ENCODE results near the gene ATP8B4. TPM values are rescaled to one million over a fixed set of nuclear protein-coding genes. Genes with fewer than 3 reads are reported as not detected.
A peak's percentile ranks its signal among the peaks of the same experiment; 100 is the strongest.

The ATP8B4 gene
- total and polyA plus RNA-seq, 3 experiments from 2014 or later, result 0.23 to 8.9 (median 8.5) TPM

DNA sequence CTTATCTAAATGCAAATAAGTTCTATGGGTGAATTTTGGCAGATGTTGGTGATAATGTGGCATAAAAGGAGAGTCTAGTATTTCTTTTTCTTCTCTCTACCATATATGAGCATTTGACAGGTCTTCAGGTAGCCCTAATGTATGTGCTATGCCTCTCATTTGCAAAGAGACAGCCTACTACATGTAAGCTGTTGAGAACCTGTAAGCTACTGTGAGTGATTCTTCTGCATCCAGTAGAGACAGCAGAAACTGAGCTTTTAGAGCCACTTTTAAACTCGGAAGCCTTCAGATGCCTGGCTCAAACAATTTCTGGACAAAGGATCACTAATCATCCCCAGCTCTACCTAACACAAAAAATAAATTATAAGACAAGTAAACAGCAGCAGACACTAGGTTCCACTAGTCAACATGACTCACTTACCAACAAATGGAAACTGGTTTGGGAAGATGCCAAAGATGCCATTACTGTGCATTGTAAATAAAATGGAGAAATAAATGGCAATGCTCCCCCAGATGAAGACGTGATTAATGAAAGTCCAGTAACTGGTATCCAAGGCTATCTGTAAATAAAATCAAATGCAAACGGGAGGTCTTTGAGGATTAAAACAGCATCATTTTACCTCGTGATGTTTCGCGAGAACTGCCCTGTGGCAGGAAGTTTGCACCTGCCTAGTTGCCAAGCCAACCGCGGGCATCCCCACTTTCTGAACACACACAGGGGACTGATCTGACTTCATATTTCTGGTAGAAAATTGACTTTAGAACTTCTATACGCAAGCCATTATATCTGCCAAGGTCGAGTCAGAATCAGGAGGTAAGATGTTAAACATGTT lies 252.9 kb downstream of the ATP8B4 start:
- H3K36me3 ChIP-seq (ENCODE audit: insufficient read depth, low read length), result no peaks in the 10 kb centered on the region
- H3K4me3 ChIP-seq (ENCODE audit: low read length), result no peak overlapping the region
- no peak for DNase-seq
- Mint-ChIP-seq H3K36me3 (peaks cover 0 to 2% (median 0%) of the 10 kb centered on the region in 3 donors), H3K4me3 (no peak overlapping the region), H3K4me1 (no peaks in the 10 kb centered on the region), H3K9me3 (no peaks in the 10 kb centered on the region), H3K27ac (no peak overlapping the region), H3K27me3 (peaks cover 5 to 8% of the 10 kb centered on the region in 2 donors)
- no peak overlapping the region for H3K27ac ChIP-seq (ENCODE audit: low read depth, low read length)
- no peaks in the 10 kb centered on the region for H3K9me3 ChIP-seq (ENCODE audit: low read length)
- POLR2A ChIA-PET, result no interaction called here
- no peaks in the 10 kb centered on the region for H3K4me1 ChIP-seq (ENCODE audit: insufficient read depth, low read length)
- no peaks in the 10 kb centered on the region for H3K27me3 ChIP-seq (ENCODE audit: insufficient read depth, low read length, poor library complexity, severe bottlenecking)
- CTCF ChIA-PET, result no interaction called here

DNA sequence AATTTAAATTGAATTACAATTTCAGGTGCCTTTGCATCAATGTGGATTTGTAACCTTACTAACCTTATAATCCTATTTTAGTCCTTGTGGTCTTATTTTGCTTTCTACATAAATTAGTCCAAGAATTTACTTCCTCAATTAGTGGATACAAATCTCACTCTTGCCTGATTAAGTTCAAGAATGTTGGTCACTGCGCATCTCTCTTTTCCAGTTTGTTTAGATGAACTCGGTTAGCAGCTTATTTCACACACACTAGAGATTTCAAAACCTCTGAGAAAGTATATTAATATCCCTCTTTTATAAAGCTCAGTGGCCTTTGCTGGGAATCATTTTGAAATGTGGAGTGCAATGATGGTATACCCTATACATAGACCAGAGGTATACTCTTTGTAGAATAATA lies 254.8 kb downstream of the ATP8B4 start:
- H3K4me1 ChIP-seq (ENCODE audit: insufficient read depth, low read length), result no peaks in the 10 kb centered on the region
- H3K27ac ChIP-seq (ENCODE audit: low read depth, low read length), result no peak overlapping the region
- H3K9me3 Mint-ChIP-seq, result no peaks in the 10 kb centered on the region
- no peak overlapping the region for H3K27ac Mint-ChIP-seq
- H3K4me1 Mint-ChIP-seq, result no peaks in the 10 kb centered on the region
- ChIA-PET POLR2A (no interaction called here), CTCF (no interaction called here)
- H3K9me3 ChIP-seq (ENCODE audit: low read length), result no peaks in the 10 kb centered on the region
- peaks cover 5 to 8% of the 10 kb centered on the region in 2 donors for H3K27me3 Mint-ChIP-seq
- H3K4me3 Mint-ChIP-seq, result no peak overlapping the region
- DNase-seq, result no peak
- H3K27me3 ChIP-seq (ENCODE audit: insufficient read depth, low read length, poor library complexity, severe bottlenecking), result no peaks in the 10 kb centered on the region
- H3K4me3 ChIP-seq (ENCODE audit: low read length), result no peak overlapping the region
- H3K36me3 ChIP-seq (ENCODE audit: insufficient read depth, low read length), result no peaks in the 10 kb centered on the region
- H3K36me3 Mint-ChIP-seq, result peaks cover 0 to 2% (median 0%) of the 10 kb centered on the region in 3 donors

DNA sequence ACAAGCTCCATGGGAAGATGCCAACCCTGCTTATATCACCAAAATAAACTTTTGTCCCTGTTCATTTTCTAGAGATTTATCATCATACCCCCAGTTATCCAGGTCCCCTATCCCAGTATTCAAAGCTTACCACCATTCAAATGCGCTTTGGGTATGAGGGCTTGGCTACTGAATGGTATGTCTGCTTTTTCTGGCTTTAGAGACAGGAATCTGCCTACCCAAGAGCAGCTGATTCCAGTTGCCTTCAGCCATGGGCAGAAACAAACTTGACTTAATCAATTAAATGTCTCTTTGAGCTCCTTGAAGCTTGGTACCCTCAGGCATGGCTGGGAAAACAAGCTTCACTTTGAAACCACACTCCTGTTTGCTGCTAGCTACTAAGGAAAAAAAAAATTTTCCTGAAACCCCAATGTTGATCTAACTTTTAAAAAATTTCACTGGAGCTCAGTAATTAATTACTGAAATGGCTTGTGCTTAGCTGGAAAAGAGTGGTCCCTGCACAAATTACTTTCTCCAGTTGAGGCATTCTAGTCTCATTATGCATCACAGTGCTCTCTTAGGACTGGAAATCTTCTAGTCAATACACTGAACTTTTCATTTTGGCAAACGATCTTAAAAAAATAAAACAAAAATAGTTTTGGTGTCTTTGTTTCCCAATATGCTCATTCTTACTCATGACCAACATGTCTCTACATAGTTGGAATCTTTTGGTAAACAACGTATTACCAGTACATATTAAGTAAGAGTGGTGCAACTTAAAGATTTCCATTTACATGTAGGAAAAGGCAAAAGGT lies 255.4 kb downstream of the ATP8B4 start:
- Histone ChIP-seq H3K4me3 (ENCODE audit: low read length) (no peak overlapping the region), H3K9me3 (ENCODE audit: low read length) (no peaks in the 10 kb centered on the region), H3K27ac (ENCODE audit: low read depth, low read length) (no peak overlapping the region), H3K36me3 (ENCODE audit: insufficient read depth, low read length) (no peaks in the 10 kb centered on the region), H3K27me3 (ENCODE audit: insufficient read depth, low read length, poor library complexity, severe bottlenecking) (no peaks in the 10 kb centered on the region), H3K4me1 (ENCODE audit: insufficient read depth, low read length) (no peaks in the 10 kb centered on the region)
- ChIA-PET POLR2A (no interaction called here), CTCF (no interaction called here)
- no peak overlapping the region for H3K4me3 Mint-ChIP-seq
- H3K27me3 Mint-ChIP-seq, result peaks cover 5 to 8% of the 10 kb centered on the region in 2 donors
- no peaks in the 10 kb centered on the region for H3K9me3 Mint-ChIP-seq
- no peaks in the 10 kb centered on the region for H3K4me1 Mint-ChIP-seq
- DNase-seq, result no peak
- H3K27ac Mint-ChIP-seq, result no peak overlapping the region
- H3K36me3 Mint-ChIP-seq, result peaks cover 0 to 2% (median 0%) of the 10 kb centered on the region in 3 donors

DNA sequence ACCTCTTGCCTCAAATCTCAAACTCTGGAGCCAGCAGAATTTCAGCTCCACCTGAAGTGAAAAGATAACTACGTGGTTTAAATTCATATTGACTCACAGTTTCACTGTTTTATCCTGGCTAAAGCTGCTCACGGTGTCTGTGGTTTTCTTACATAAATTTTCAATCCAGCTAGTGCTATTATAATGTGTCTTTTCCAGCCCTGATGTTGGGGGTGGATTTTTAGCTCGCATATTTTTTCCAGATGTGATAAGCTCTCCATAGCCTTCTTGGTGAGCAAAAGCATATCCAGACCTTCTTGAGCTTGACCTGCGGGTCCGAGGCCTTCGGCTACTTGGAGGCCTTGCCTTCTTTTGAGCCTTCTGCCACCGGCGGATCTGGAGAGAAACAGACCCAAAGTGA lies 258.9 kb downstream of the ATP8B4 start:
- Mint-ChIP-seq H3K27ac (no peak overlapping the region), H3K27me3 (peaks cover 0 to 5% of the 10 kb centered on the region in 2 donors), H3K36me3 (peaks cover 0 to 2% (median 0%) of the 10 kb centered on the region in 3 donors), H3K4me3 (no peak overlapping the region), H3K9me3 (no peaks in the 10 kb centered on the region), H3K4me1 (no peaks in the 10 kb centered on the region)
- DNase-seq, result no peak
- POLR2A ChIA-PET, result interaction anchor here (0.6 kb wide), 1 partner anchor 1166 kb away, joined by 3 read pairs; no protein-coding TSS in a partner anchor
- Histone ChIP-seq H3K36me3 (ENCODE audit: insufficient read depth, low read length) (no peaks in the 10 kb centered on the region), H3K27me3 (ENCODE audit: insufficient read depth, low read length, poor library complexity, severe bottlenecking) (no peaks in the 10 kb centered on the region), H3K27ac (ENCODE audit: low read depth, low read length) (no peak overlapping the region), H3K4me3 (ENCODE audit: low read length) (no peak overlapping the region), H3K9me3 (ENCODE audit: low read length) (no peaks in the 10 kb centered on the region), H3K4me1 (ENCODE audit: insufficient read depth, low read length) (no peaks in the 10 kb centered on the region)
- CTCF ChIA-PET, result no interaction called here

DNA sequence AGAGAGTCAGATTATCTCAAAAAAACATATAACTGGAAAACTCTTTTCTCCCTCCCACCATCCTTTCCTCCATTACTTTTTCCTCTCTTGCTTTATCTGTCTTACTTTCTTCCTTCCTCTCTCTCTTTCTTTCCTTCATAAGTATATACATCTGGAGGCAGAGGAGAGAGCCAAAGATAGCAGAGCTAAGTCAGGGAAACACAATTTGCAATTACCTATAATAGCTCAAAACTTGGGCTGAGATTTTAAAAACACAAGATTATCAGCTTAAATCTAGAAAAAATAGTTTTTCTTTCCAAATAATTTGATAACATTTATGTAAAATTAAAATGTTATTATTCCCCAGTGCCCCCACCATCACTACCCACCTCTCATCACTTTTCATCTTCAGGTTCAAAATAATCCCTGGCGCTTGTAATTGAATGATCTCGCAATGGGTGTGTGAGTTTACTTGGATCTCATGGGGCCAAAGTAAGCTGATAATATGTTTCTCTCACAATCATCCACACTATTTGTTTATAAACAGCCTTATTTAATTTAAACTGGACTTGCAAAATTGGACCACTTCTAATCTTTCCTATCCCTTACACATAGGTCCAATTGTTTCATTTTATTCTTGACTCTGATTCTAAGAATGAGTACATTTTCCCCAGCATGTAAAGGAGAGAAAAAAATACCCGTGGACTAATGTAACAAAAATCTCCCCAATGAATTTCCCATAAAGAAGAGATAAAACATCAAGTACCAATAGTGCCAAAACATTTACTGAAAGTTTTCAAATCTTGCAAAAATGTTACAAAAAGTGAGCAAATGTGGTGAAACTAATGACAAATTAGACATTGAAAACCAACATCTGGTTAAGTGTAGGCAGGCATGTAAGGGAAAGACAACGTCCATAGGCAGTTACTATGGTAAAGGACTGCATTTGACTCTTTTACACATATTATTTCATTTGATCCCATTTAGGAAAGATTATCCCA lies 261.2 kb downstream of the ATP8B4 start:
- peak overlapping the region in 1 of 8 donors; percentile 51 for H3K27ac Mint-ChIP-seq
- CTCF ChIA-PET, result no interaction called here
- Histone ChIP-seq H3K27me3 (ENCODE audit: insufficient read depth, low read length, poor library complexity, severe bottlenecking) (no peaks in the 10 kb centered on the region), H3K27ac (ENCODE audit: low read depth, low read length) (no peak overlapping the region), H3K9me3 (ENCODE audit: low read length) (no peaks in the 10 kb centered on the region), H3K4me1 (ENCODE audit: insufficient read depth, low read length) (no peaks in the 10 kb centered on the region), H3K4me3 (ENCODE audit: low read length) (no peak overlapping the region), H3K36me3 (ENCODE audit: insufficient read depth, low read length) (no peaks in the 10 kb centered on the region)
- H3K4me1 Mint-ChIP-seq, result no peaks in the 10 kb centered on the region
- peaks cover 0 to 2% of the 10 kb centered on the region in 2 donors for H3K27me3 Mint-ChIP-seq
- no peak overlapping the region for H3K4me3 Mint-ChIP-seq
- H3K9me3 Mint-ChIP-seq, result no peaks in the 10 kb centered on the region
- peaks cover 0 to 2% (median 0%) of the 10 kb centered on the region in 3 donors for H3K36me3 Mint-ChIP-seq
- DNase-seq, result no peak
- POLR2A ChIA-PET, result no interaction called here

DNA sequence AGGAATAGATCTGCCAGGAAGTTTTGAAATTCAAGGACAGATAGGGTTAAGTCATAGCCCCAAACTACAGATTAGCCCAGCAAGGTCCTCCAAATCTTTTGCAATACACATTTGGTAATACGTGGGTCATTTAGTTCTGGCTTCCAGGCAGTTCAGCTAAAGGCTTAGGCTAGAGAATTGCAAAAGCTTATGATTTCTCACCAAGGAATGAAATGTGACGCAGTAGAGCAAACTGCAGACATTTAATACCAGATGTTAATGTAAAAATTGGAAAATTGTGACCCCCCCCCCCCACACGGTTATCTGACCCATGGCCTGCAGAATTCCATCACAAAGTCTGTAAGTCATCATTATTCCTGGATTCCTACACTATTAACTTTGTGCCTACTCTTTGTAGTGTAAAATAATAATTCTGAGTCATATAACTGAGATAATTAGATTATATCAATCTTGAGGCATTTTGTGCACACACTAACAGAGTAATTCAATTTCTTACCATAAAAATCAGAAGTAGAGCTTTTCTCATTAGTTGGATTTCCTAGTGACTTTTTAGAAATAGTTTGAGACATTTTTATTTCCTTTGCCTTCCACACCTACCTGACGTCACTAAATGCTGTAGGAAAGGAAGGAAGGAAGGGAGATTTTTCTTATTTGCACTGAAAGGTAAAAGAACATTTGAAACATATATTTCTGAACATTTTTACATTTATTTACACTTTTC lies 263.0 kb downstream of the ATP8B4 start:
- no peak overlapping the region for H3K27ac ChIP-seq (ENCODE audit: low read depth, low read length)
- Mint-ChIP-seq H3K9me3 (peaks cover 0 to 2% (median 0%) of the 10 kb centered on the region in 5 donors), H3K27ac (no peak overlapping the region), H3K4me3 (no peak overlapping the region), H3K36me3 (no peaks in the 10 kb centered on the region), H3K27me3 (peaks cover 0 to 2% of the 10 kb centered on the region in 2 donors), H3K4me1 (no peaks in the 10 kb centered on the region)
- no peak overlapping the region for H3K4me3 ChIP-seq (ENCODE audit: low read length)
- no peak for DNase-seq
- H3K36me3 ChIP-seq (ENCODE audit: insufficient read depth, low read length), result no peaks in the 10 kb centered on the region
- H3K9me3 ChIP-seq (ENCODE audit: low read length), result no peaks in the 10 kb centered on the region
- ChIA-PET POLR2A (no interaction called here), CTCF (no interaction called here)
- H3K27me3 ChIP-seq (ENCODE audit: insufficient read depth, low read length, poor library complexity, severe bottlenecking), result no peaks in the 10 kb centered on the region
- no peaks in the 10 kb centered on the region for H3K4me1 ChIP-seq (ENCODE audit: insufficient read depth, low read length)

DNA sequence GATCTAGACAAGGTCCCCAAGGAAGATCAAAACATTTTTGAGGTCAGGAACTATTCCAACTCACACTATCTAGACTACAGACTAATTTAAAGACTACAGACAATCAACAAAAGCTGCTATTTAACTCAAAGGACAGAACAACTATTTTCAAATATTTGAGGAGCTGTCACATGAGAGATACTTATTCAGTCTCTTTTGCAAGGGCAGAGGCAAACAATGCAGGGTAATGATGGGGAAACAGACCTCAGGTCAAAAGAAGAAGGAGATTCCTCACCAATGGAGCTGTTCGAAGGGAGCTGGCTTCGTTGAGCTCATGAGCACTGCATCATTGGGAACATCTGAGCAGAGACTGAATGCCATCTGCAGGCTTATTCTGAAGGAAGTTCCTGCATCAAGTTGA lies 266.3 kb downstream of the ATP8B4 start:
- ChIA-PET CTCF (no interaction called here), POLR2A (no interaction called here)
- Mint-ChIP-seq H3K4me3 (no peak overlapping the region), H3K27me3 (peaks cover 0 to 2% of the 10 kb centered on the region in 2 donors), H3K4me1 (no peaks in the 10 kb centered on the region), H3K36me3 (no peaks in the 10 kb centered on the region), H3K9me3 (peaks cover 0 to 10% (median 6%) of the 10 kb centered on the region in 5 donors), H3K27ac (no peak overlapping the region)
- H3K27me3 ChIP-seq (ENCODE audit: insufficient read depth, low read length, poor library complexity, severe bottlenecking), result no peaks in the 10 kb centered on the region
- no peaks in the 10 kb centered on the region for H3K36me3 ChIP-seq (ENCODE audit: insufficient read depth, low read length)
- DNase-seq, result no peak
- no peak overlapping the region for H3K27ac ChIP-seq (ENCODE audit: low read depth, low read length)
- H3K4me3 ChIP-seq (ENCODE audit: low read length), result no peak overlapping the region
- no peaks in the 10 kb centered on the region for H3K4me1 ChIP-seq (ENCODE audit: insufficient read depth, low read length)
- no peaks in the 10 kb centered on the region for H3K9me3 ChIP-seq (ENCODE audit: low read length)

Measured in CD8-positive, alpha-beta memory T cell (primary cell).